ENCODE data around the gene PLEKHG4B. TPM values are rescaled to one million over a fixed set of nuclear protein-coding genes. Genes with fewer than 3 reads are reported as not detected.
A peak's percentile ranks its signal among the peaks of the same experiment; 100 is the strongest.

The PLEKHG4B gene
- total and polyA plus RNA-seq, 10 donors: under 0.01 to 0.51 (median 0.20) TPM; not detected in 2

- Histone ChIP-seq H3K27ac (no peak overlapping the region), H3K27me3 (replicated peaks in 1 of 7) (peaks cover 0 to 50% (median 0%) of the 10 kb centered on the region in 7 donors), H3K36me3 (no peaks in the 10 kb centered on the region), H3K4me3 (no peak overlapping the region), H3K9me3 (no peaks in the 10 kb centered on the region), H3K4me1 (no peaks in the 10 kb centered on the region)
- DNase-seq: peak; percentile 25
- TF ChIP-seq POLR2AphosphoS5 (IDR thresholded peaks at IDR 0.05) (no peak), CTCF (IDR thresholded peaks at IDR 0.05 in 8 of 11, conservative IDR thresholded peaks at IDR 0.05 in 3 of 11) (no peak), POLR2A (IDR thresholded peaks at IDR 0.05) (no peak)
- intact Hi-C loops (cut with DNase I; ENCODE audit: low total_unique reads): no loop called here
- 83 to 96% (median 89%) methylated on average over 12 of the region's 12 CpGs for WGBS, 5 donors
Measured at GRCh38 chr5:157126-157715, 65.3 kb downstream of the PLEKHG4B start.

- Histone ChIP-seq H3K27me3 (replicated peaks in 1 of 7) (peaks cover 0 to 56% (median 0%) of the 10 kb centered on the region in 7 donors), H3K4me3 (no peak overlapping the region), H3K36me3 (no peaks in the 10 kb centered on the region), H3K9me3 (no peaks in the 10 kb centered on the region), H3K27ac (no peak overlapping the region), H3K4me1 (no peaks in the 10 kb centered on the region)
- DNase-seq: peak; percentile 42
- intact Hi-C loops (cut with DNase I; ENCODE audit: low total_unique reads): no loop called here
- 86 to 92% (median 90%) methylated on average over 11 of the region's 11 CpGs for WGBS, 5 donors
- TF ChIP-seq POLR2A (IDR thresholded peaks at IDR 0.05) (no peak), POLR2AphosphoS5 (IDR thresholded peaks at IDR 0.05) (no peak), CTCF (IDR thresholded peaks at IDR 0.05 in 8 of 11, conservative IDR thresholded peaks at IDR 0.05 in 3 of 11) (no peak)
Measured at GRCh38 chr5:157801-158200, 65.8 kb downstream of the PLEKHG4B start.

DNA sequence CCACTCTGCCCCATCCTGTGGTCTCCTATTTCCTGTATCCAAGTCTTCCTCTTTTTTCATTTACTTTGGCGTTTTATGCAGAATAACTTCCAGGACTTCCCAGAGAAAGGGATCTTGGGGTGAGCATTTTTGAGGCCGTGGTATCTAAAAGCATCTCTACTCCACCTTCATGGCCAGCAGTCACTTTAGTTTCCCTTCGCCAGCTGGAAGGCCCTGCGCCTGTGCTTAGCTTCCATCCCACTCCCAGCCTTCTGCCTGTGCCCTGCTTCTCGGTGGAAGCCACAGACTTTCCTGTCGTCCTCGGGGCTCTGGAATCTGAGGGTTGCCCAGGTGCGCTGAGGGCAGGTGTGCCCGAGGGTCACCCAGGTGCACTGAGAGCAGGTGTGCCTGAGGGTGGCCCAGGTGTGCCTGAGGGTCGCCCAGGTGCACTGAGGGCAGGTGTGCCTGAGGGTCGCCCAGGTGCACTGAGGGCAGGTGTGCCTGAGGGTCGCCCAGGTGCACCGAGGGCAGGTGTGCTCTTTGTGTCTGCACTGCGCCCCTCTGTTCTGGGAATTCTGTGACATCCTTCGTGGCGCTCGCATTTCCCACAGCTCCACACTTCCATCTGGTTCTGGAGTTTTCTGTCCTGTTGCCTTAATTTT, 67.0 kb downstream of the PLEKHG4B start:
- Histone ChIP-seq H3K27me3 (replicated peaks in 1 of 7) (peaks cover 0 to 58% (median 0%) of the 10 kb centered on the region in 7 donors), H3K27ac (no peak overlapping the region), H3K9me3 (no peaks in the 10 kb centered on the region), H3K4me3 (no peak overlapping the region), H3K4me1 (no peaks in the 10 kb centered on the region), H3K36me3 (no peaks in the 10 kb centered on the region)
- DNase-seq: peak; percentile 51
- 66 to 80% (median 69%) methylated on average over 14 to 17 of the region's 17 CpGs for WGBS, 5 donors
- intact Hi-C loops (cut with DNase I; ENCODE audit: low total_unique reads): no loop called here
- TF ChIP-seq POLR2A (IDR thresholded peaks at IDR 0.05) (no peak), POLR2AphosphoS5 (IDR thresholded peaks at IDR 0.05) (no peak), CTCF (IDR thresholded peaks at IDR 0.05 in 8 of 11, conservative IDR thresholded peaks at IDR 0.05 in 3 of 11) (no peak)

DNA sequence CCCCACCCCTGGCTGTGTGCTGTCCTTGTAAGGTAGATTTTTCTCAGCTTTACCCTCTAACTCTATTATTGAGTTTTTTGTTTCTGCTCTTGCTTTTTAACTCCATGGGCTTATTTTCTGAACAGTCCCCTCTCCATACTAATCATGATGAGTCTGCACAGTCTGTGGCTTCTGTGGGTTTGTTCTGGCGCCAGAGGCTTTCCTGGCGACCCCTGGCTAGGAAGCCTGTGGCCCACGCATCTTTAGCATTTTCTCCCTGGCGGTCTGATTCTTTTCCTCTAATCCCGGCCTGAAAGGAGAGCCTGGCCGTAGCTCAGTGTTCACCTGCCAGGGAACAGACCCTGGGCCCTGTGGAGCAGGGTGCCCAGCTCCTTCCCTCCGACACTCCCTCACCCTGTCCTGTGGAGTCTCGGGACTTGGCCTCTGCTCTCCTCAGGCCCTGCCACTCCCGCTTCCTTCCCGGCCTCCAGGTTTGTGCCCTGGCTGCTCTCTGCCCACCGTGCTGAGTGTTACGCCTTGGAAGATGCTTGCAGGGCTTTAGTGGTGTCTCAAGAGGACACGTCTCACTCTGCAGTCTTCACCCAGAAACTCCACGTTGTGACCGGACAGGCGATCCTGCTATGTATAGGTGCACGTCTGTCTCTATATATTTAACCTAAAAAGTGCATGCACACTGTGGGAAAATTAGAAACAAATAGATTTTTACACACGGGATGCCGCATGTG, 67.6 kb downstream of the PLEKHG4B start:
- peak; percentile 10 for DNase-seq
- no peak overlapping the region for H3K4me3 ChIP-seq
- H3K4me1 ChIP-seq: no peaks in the 10 kb centered on the region
- H3K27ac ChIP-seq: no peak overlapping the region
- no peaks in the 10 kb centered on the region for H3K36me3 ChIP-seq
- H3K27me3 ChIP-seq (replicated peaks in 1 of 7): peaks cover 0 to 58% (median 0%) of the 10 kb centered on the region in 7 donors
- intact Hi-C loops (cut with DNase I; ENCODE audit: low total_unique reads): no loop called here
- TF ChIP-seq POLR2AphosphoS5 (IDR thresholded peaks at IDR 0.05) (no peak), CTCF (IDR thresholded peaks at IDR 0.05 in 8 of 11, conservative IDR thresholded peaks at IDR 0.05 in 3 of 11) (no peak), POLR2A (IDR thresholded peaks at IDR 0.05) (no peak)
- 43 to 55% (median 49%) methylated on average over 19 of the region's 19 CpGs for WGBS, 5 donors
- H3K9me3 ChIP-seq: no peaks in the 10 kb centered on the region

Measured in spleen (tissue), 11 donors.